Right ventricle myocardium inferior (tissue), 1 donor: Measurements from ENCODE around the gene OSBPL7. TPM values are rescaled to one million over a fixed set of nuclear protein-coding genes. Genes with fewer than 3 reads are reported as not detected.

Experiments used
- ATAC-seq: fragments of 200-7000 bp; cut with Tn5 transposase; one replicate; pipeline ENCODE4 v1.9.1; 2020; ENCODE audit warnings: mild to moderate bottlenecking, moderate library complexity
- DNase-seq: peaks from one replicate; pipeline ENCODE4 v3.0.0; 2021; ENCODE audit errors: missing footprints
- intact Hi-C: fragments of 100-400 bp; cut with DNase I; formaldehyde crosslinking; loops from one replicate; pipeline ENCODE4 v1.11.0; 2022
- total RNA-seq: library from RNA; stranded (reverse); fragmentation: NEBNext Ultra II Directional; extraction: Animal tissue kit (Norgen Biotek cat#: 25700); gene quantifications from one replicate; pipeline ENCODE4 v1.2.1, GENCODE V29; 2021
- donor health status: DM: no; HTN: yes; CAD: no; lungs with severe emphysema.

Gene OSBPL7
- total RNA-seq, 1 donor from 2014 or later: 5.4 TPM

- ATAC-seq: peak; percentile 84
- intact Hi-C loops: no loop called here
- no peak for DNase-seq
Measured at GRCh38 chr17:47850692-47851573, 29.3 kb upstream of the OSBPL7 start, which contains the start of gene SP6. Gene SP6 (minus strand): TSS chr17:47851163. CDS start chr17:47848429, 2,734 bp downstream.

GRCh38 chr17:47850373-47850691 lies 28.7 kb upstream of the OSBPL7 start:
- DNase-seq (no peak), ATAC-seq (no peak)
- intact Hi-C loops: no loop called here

GRCh38 chr17:47848198-47848513 lies 26.6 kb upstream of the OSBPL7 start:
- intact Hi-C loops: no loop called here
- DNase-seq (no peak), ATAC-seq (no peak)

DNA sequence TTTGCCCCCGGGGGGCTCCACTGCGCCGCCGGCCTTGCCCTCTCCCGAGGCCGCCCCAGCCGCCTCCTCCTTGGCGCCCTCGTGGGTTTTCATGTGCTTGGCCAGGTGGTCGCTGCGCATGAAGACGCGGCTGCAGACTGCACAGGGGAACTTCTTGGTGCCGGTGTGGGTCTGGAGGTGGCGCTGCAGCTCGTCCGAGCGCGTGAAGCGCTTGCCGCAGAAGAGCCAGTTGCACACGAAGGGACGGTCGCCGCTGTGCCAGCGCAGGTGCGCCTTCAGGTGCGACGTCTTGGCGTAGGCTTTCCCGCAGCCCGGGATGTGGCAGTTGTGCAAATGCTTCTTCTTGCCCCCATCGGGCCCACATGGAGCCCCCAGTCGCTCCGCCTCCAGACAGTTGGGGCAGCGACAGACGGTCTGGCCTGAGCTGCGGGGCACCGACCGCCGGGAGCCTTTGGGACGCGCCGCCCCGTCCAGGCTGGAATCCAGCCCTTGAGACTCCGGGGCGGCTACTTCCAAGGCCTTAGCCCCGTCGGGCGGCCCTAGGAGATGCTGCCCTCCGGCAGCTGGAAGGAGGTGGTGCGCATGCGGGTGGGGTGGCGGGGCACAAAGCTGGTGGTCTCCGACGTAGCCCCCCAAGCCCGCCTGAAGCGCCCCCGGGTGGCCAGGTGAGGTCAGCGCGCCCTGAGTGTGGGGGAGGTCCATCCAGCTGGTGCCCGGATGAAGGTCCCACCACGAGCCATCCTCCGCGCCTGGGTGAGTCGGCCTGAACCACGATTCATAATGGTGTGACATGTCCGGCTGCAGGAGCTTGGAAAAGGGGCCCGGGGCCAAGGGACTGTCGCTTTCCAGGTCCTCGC lies 26.0 kb upstream of the OSBPL7 start:
- intact Hi-C loops: no loop called here
- no peak for ATAC-seq
- no peak for DNase-seq

DNA sequence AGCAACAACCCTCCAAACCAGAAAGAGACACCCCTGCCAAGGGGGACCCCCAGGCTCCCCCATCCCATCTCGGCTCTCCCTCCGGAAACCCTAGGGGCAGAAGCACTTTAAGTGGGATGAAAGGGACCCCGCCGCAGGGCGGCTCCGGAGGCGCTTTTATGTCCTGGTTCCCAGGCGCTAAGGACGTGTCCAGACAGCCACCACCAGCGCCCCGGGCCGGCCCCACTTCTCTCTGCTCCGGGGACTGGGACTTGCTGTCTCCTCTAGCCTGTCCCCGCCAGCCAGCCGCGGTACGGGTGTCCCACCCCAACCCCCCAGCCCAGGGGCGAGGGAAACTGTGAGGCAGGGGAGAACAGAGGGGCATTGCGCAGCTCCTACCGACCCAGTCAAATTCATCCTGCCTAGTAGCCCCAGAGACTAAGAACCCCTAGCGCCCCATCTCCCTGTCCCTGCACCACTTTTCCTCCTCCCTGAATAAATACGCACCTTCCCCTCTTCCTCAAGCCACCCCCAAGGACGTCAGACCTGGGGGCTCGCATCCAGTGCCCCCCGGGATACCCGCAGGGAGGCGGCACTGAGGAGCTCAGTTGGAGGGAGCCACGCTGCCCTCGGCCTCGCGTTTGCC lies 25.2 kb upstream of the OSBPL7 start:
- ATAC-seq (no peak), DNase-seq (no peak)
- intact Hi-C loops: no loop called here

DNA sequence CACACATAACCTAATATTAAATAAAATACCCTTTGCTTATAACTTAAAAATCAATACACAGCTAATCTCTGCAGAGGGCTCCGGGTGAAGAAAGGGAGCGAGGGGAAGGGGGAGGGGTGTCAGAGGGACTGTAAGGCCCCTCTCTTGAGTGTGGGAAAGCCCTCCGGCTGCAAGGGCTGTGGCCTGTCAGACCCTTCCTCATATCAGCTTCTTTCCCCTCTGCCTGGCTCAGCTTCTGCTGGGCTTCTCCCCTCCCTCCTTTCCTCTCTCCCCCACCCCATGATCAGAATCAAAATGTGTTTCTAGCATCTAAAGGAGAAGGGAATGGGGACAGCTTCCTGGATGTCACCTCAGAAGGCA lies 24.1 kb upstream of the OSBPL7 start:
- intact Hi-C loops: no loop called here
- DNase-seq (no peak), ATAC-seq (no peak)

DNA sequence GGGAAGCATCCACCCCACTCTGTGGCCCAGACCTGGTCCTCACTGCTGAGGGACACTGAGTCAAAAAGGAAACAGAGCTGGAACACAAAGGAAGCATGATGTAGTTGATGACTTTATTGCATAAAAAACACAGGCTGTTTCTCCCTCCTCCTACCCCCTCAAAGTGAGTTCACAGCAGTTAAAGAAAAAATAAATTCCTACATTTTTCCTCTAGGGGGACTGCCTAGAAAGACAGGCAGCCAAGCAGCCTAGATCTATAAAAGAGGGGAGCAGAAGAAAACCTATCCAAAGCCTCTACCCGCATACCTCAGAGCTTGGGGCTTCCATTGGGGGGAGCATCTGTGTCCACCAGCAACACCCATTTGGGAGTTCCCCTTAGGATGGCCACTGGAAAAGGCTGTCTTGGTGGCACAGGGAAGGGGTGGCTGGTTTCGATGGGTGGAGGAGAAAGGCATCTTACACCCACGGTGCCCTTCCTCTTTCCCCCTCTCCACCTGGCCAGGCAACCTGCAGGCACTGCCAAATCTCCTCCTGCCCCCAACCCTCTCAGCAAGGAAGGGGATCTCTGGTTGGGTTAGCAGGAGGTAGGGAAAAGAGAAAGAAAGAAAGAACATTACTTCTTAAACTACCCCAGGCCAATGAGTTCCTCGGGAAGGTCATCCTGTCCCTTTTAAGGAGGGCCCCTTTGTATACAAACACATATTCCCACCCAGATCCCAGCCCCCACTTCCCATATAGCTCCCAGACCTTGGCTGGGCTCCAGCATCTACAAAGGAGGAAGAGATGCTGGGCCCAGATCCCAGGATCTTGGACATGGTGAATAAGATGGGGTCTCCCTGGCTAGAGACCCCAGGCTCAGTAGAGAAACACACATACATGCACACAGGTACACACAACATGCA lies 23.5 kb upstream of the OSBPL7 start:
- ATAC-seq (no peak), DNase-seq (no peak)
- intact Hi-C loops: no loop called here

DNA sequence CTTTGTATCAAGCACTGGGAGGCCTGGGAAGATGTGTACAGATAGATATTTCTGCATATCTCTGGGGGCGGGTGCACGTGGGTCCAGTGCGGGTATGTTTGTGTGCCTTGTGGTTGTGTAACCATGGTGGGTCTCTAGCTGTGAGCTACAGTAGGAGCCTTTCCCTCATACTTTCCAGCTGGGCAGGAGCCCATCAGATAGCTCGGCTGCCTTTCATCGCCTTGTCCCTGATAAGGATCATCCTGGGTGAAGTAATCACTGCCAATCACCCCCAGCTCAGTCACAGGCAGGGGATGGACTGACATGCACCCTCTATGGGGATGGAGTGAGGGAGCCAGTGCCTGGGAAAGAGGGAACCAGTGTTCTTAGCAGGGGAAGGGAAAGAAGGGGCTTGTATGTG lies 22.6 kb upstream of the OSBPL7 start:
- DNase-seq: no peak
- intact Hi-C loops: no loop called here
- ATAC-seq: no peak

- intact Hi-C loops: no loop called here
- no peak for ATAC-seq
Measured at GRCh38 chr17:47843391-47843730, 21.8 kb upstream of the OSBPL7 start.

DNA sequence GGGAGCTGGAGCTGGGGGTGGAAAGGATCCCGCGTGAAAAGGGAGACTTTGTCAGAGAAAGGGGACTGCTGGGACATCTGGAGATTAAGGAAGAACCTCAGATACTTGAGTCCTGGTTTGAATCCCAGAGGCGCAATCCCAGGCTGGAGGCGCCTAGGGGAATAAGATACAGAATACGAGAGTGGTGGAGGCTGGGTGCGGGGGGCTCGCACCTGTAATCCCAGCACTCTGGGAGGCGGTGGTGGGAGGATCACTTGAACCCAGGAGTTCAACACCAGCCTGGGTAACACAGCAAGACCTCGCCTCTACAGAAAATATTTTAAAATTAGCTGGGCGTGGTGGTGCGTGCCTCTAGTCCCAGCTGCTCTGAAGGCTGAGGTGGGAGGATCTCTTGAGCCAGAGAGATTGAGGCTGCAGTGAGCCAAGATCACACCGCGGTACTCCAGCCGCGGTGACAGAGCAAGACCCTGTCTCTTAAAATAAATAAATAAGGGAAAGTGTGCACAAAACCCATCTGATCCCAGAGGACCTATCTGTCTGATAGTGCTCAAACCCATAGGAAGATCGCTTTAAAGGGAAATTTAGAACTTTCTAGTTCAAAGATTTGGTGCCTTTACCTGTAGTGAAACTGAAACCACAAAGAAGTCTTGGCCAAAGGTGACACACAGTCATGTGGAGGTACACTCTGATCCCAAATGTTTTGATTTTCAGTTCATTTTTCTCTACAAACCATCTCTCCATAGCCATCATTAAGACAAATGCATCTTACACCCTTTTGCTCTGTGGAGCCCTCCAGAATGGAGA lies 20.1 kb upstream of the OSBPL7 start:
- ATAC-seq: no peak
- no peak for DNase-seq
- intact Hi-C loops: loop anchor here (1.0 to 2.0 kb wide), 4 partner anchors 49 to 183 kb away; no protein-coding TSS in a partner anchor

More at GRCh38 chr17:47843391-47843730, 21.8 kb upstream of the OSBPL7 start:
- no peak for DNase-seq

- ATAC-seq (peak; percentile 95), DNase-seq (peak; percentile 96)
- intact Hi-C loops: loop anchor here (1.0 to 2.0 kb wide), 4 partner anchors 49 to 184 kb away; no protein-coding TSS in a partner anchor
Measured at GRCh38 chr17:47840742-47841487, 19.3 kb upstream of the OSBPL7 start, which contains the start of gene SCRN2. Gene SCRN2 (minus strand): TSS chr17:47841273. CDS start chr17:47840843, 430 bp downstream.

DNA sequence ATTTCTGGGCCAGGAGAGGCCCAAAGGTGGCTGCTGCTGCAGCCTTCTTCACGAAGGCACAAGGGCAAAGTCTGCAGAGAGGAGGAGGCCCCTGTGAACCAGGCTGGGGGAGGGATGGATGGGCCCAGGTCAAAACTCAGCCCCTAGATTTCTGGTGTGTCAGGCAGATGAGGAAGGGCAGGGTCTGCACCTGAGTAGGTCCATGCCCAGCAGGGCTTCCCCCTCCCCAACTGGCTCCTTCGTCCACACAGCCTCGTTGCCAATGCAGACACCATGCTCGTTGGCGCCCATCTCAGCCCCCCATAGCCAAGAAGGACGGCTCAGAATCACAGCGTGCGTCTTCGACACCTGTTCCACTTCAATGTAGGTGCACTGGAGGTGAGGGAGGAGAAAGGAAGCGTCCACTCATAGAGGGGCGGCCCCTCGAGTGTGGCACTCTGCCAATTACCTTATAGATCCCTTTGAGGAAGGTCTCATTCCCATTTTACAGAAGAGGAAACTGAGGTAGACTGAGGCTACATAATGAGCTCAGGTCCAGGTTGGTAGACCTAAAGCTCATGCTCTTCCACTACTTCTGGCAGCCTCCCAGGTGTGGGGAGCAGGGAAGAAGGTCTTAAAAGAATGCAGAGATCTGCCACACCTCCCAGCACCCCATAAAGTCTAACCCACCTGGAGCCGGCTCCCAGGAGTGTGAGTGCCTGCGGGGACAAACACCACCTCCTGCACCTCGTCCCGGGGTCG lies 18.6 kb upstream of the OSBPL7 start:
- DNase-seq: no peak
- ATAC-seq: no peak
- intact Hi-C loops: loop anchor here (2.0 kb wide), 2 partner anchors 109 to 185 kb away; no protein-coding TSS in a partner anchor

GRCh38 chr17:47839071-47839470 lies 17.5 kb upstream of the OSBPL7 start:
- ATAC-seq (no peak), DNase-seq (no peak)
- intact Hi-C loops: no loop called here

DNA sequence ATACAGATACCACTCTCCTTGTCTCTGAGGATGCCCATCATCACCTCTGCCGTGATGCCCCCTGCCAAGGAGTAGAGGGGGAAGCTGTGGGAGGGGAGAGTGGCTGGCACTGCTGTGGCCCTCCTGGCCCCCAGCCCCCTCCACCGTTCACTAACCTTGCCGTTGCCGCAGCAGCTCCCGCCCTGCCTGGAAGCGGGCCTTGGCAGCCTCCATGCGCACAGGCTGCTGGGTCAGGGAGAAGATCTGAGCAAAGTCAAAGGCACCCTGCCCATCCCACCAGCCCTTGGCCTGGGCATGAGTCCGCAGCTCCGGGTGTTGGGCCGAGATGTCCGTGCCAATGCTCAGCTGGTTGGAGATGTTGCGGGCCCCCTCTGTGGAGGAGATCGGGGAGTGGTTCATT lies 17.0 kb upstream of the OSBPL7 start:
- intact Hi-C loops: no loop called here
- no peak for DNase-seq

DNA sequence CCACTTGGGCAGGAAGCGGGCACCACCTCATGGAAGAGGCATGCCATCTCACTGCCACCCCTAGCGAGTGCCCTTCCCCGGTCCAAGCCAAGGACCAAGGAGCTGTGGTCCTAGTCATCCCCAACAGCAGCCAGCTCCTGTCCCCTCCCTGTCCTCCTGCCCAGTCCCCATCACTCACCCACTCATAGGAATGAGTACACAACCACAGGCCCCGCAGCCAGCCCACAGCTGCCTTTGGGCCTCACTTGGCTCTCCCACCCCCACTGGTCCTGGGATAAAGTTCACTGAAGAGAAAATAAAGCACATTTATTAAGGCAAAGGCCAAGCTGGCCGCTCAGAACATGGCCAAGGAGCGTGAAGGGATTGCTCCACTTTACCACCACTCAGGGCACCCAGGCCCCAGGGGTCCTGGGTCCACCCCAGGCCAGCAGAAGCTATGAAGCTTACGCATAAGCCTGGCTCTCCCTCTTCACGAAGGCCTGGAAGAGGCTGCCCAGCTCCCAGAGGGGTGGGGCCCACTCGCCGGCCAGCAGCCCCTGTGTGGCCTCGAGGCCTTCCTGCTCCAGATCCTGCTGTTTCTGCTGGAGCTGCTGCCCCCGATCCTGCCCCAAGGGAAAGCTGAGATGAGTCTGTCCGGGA lies 15.9 kb upstream of the OSBPL7 start:
- intact Hi-C loops: no loop called here
- no peak for DNase-seq
- ATAC-seq: no peak

More for the DNA sequence above, 17.0 kb upstream of the OSBPL7 start:
- no peak for ATAC-seq

DNA sequence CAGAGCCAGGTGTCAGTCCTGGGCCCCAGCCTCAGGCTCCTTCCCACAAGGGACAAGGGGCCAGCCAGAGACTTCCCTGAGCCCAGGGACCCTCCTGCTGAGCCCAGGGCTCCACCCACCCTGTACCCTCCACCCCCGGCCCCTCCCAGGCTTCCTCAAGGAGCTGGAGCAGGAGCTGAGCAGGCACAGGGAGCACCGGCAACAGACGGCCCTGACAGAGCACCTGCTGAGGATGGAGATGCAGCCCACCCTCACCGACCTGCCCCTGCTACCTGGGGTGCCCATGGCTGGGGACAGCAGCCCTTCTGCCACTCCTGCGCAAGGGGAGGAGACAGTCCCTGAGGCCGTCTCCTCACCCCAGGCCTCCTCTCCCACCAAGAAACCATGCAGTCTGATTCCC lies 15.0 kb upstream of the OSBPL7 start:
- DNase-seq: no peak
- intact Hi-C loops: no loop called here
- no peak for ATAC-seq
